CD14-positive monocyte (primary cell): Measurements from ENCODE around the gene FAM193A. TPM values are rescaled to one million over a fixed set of nuclear protein-coding genes. Genes with fewer than 3 reads are reported as not detected.

Source experiments
- DNase-seq, 3 donors: peaks; one replicate each; pipeline ENCODE4 v3.0.0-alpha.2; 2011 to 2022
- H2AFZ ChIP-seq: 2 replicates; pipeline ENCODE4 v1.6.0; 2012; ENCODE audit warnings: mild to moderate bottlenecking, low read depth, low read length, inconsistent platforms; ENCODE audit not compliant: insufficient read depth, poor library complexity, severe bottlenecking
- H3K27ac ChIP-seq, 2 donors: 1 replicate in 1 of 2; 2 replicates in 1 of 2; pipeline ENCODE4 v1.5.1; 2012 to 2013; ENCODE audit warnings: low read length in 2 of 2, control low read depth in 1 of 2, inconsistent platforms in 1 of 2, low read depth in 1 of 2, mild to moderate bottlenecking in 1 of 2
- H3K27me3 ChIP-seq, 2 donors: one replicate each; pipeline versions ENCODE4 v1.6.0 to v1.6.1; 2011 to 2013; ENCODE audit warnings: low read length in 2 of 2; ENCODE audit not compliant: control insufficient read depth in 2 of 2, insufficient read depth in 2 of 2
- H3K36me3 ChIP-seq, 2 donors: replicated peaks in 1 of 2; 1 replicate in 1 of 2; 2 replicates in 1 of 2; pipeline versions ENCODE4 v1.5.1 to v1.6.1; 2012 to 2013; ENCODE audit warnings: low read length in 2 of 2, control low read depth in 1 of 2, inconsistent platforms in 1 of 2, mild to moderate bottlenecking in 1 of 2; ENCODE audit not compliant: insufficient read depth in 2 of 2, control insufficient read depth in 1 of 2
- H3K4me1 ChIP-seq, 2 donors: 1 replicate in 1 of 2; 2 replicates in 1 of 2; pipeline versions ENCODE4 v1.5.1 to v1.6.1; 2012 to 2013; ENCODE audit warnings: low read length in 2 of 2, control low read depth in 1 of 2, inconsistent platforms in 1 of 2, mild to moderate bottlenecking in 1 of 2, moderate library complexity in 1 of 2; ENCODE audit not compliant: insufficient read depth in 2 of 2, control insufficient read depth in 1 of 2
- H3K4me2 ChIP-seq: replicated peaks from 2 replicates; pipeline ENCODE3; 2012; ENCODE audit warnings: low read length, moderate library complexity, mild to moderate bottlenecking; ENCODE audit not compliant: poor library complexity, severe bottlenecking; ENCODE audit errors: extremely low read depth
- H3K4me3 ChIP-seq, 3 experiments: fragments of 200-600 bp in 1 of 3; sonication (generic) in 1 of 3; replicated peaks in 1 of 3; 1 replicate in 2 of 3; 2 replicates in 1 of 3; pipeline ENCODE4 v1.5.1; 2011 to 2013; ENCODE audit warnings: low read length in 3 of 3, mild to moderate bottlenecking in 3 of 3, control low read depth in 2 of 3, low read depth in 2 of 3, inconsistent platforms in 1 of 3, moderate library complexity in 1 of 3
- H3K79me2 ChIP-seq: 2 replicates; pipeline ENCODE4 v1.6.0; 2012; ENCODE audit warnings: mild to moderate bottlenecking, control low read depth, inconsistent platforms, low read length, moderate library complexity; ENCODE audit not compliant: insufficient read depth
- H3K9ac ChIP-seq: 2 replicates; pipeline ENCODE4 v1.6.0; 2017; ENCODE audit warnings: low read length, mild to moderate bottlenecking; ENCODE audit not compliant: insufficient read depth, poor library complexity, severe bottlenecking
- H3K9me3 ChIP-seq, 2 donors: replicated peaks in 1 of 2; 1 replicate in 1 of 2; 2 replicates in 1 of 2; pipeline versions ENCODE4 v1.5.1 to v1.6.1; 2012 to 2013; ENCODE audit warnings: low read length in 2 of 2, control low read depth in 1 of 2; ENCODE audit not compliant: control insufficient read depth in 1 of 2, insufficient read depth in 1 of 2
- H4K20me1 ChIP-seq: 2 replicates; pipeline ENCODE4 v1.6.0; 2012; ENCODE audit warnings: mild to moderate bottlenecking, low read length, control low read depth, moderate library complexity; ENCODE audit not compliant: insufficient read depth
- H3K27ac Mint-ChIP-seq, 7 donors: one replicate each; pipeline ENCODE4 v1.8.0; 2020; ENCODE audit warnings: mild to moderate bottlenecking in 7 of 7, mixed read lengths in 7 of 7, moderate library complexity in 6 of 7, inconsistent platforms in 2 of 7
- H3K27me3 Mint-ChIP-seq, 3 donors: one replicate each; pipeline ENCODE4 v1.8.0; 2021 to 2022; ENCODE audit warnings: low read depth in 3 of 3, mild to moderate bottlenecking in 3 of 3, mixed read lengths in 3 of 3, moderate library complexity in 3 of 3, inconsistent platforms in 1 of 3
- H3K36me3 Mint-ChIP-seq, 2 donors: one replicate each; pipeline ENCODE4 v1.8.0; 2020; ENCODE audit warnings: mixed read lengths in 2 of 2, inconsistent platforms in 1 of 2, mild to moderate bottlenecking in 1 of 2
- H3K4me1 Mint-ChIP-seq: one replicate; pipeline ENCODE4 v1.8.0; 2020; ENCODE audit warnings: mild to moderate bottlenecking, mixed read lengths
- H3K4me3 Mint-ChIP-seq, 2 donors: one replicate each; pipeline ENCODE4 v1.8.0; 2020; ENCODE audit warnings: mild to moderate bottlenecking in 2 of 2, mixed read lengths in 2 of 2, moderate library complexity in 1 of 2
- H3K9me3 Mint-ChIP-seq, 7 donors: one replicate each; pipeline ENCODE4 v1.8.0; 2020 to 2022; ENCODE audit warnings: mixed read lengths in 7 of 7, mild to moderate bottlenecking in 6 of 7, moderate library complexity in 6 of 7, inconsistent platforms in 2 of 7
- CTCF ChIP-seq: fragments of 200-600 bp; IDR thresholded peaks from one replicate; pipeline ENCODE4 v1.8.0; 2022; ENCODE audit warnings: antibody characterized with exemption, mild to moderate bottlenecking
- WGBS: methylation state at CpG from one replicate; pipeline ENCODE4 v1.1.5; 2013; ENCODE audit warnings: missing lambda C conversion rate; ENCODE audit not compliant: insufficient coverage; 5-methylcytosine and 5-hydroxymethylcytosine counted together
- intact Hi-C, 2 donors: fragments of 100-400 bp; cut with micrococcal nuclease; formaldehyde crosslinking; loops; one replicate each; pipeline versions ENCODE4 v1.15.0 to v1.15.1; 2023
- polyA plus RNA-seq, 3 donors: library from polyadenylated mRNA; depleted of rRNA in 1 of 3; unstranded in 2 of 3; stranded (reverse) in 1 of 3; fragments of 300-500 nt in 2 of 3; fragments of >200 nt in 1 of 3; fragmentation: Illumina TruSeq in 2 of 3; gene quantifications; 1 replicate in 2 of 3; 2 replicates in 1 of 3; pipeline ENCODE4 v1.2.3, GENCODE V29; 2012 to 2021

The FAM193A gene
- polyA plus RNA-seq, 3 donors: 0.66 to 11.8 (median 0.82) TPM

GRCh38 chr4:2558301-2558700, 21.9 kb downstream of the FAM193A start:
- H3K4me1 ChIP-seq: no peaks in the 10 kb centered on the region

GRCh38 chr4:2560167-2560566, 23.7 kb downstream of the FAM193A start:
- peaks cover 100% of the 10 kb centered on the region for H4K20me1 ChIP-seq
- H3K9me3 ChIP-seq: no peaks in the 10 kb centered on the region
- Mint-ChIP-seq H3K4me1 (peaks cover 4% of the 10 kb centered on the region), H3K27me3 (no peaks in the 10 kb centered on the region), H3K9me3 (no peaks in the 10 kb centered on the region), H3K36me3 (peaks cover 11 to 55% of the 10 kb centered on the region in 2 donors), H3K4me3 (no peak overlapping the region), H3K27ac (no peak overlapping the region)
- H3K4me2 ChIP-seq: no peak overlapping the region
- H3K27ac ChIP-seq: no peak overlapping the region
- TF ChIP-seq CTCF: no peak
- H3K36me3 ChIP-seq: peaks cover 4 to 36% of the 10 kb centered on the region in 2 donors
- no peaks in the 10 kb centered on the region for H3K27me3 ChIP-seq
- peaks cover 100% of the 10 kb centered on the region for H3K79me2 ChIP-seq
- H2AFZ ChIP-seq: no peak overlapping the region
- no peaks in the 10 kb centered on the region for H3K4me1 ChIP-seq
- H3K4me3 ChIP-seq: no peak overlapping the region
- intact Hi-C loops: no loop called here
- 95% methylated on average over 11 of the region's 12 CpGs for WGBS
- H3K9ac ChIP-seq: no peak overlapping the region
- DNase-seq: no peak

More at GRCh38 chr4:2558301-2558700, 21.9 kb downstream of the FAM193A start:
- Mint-ChIP-seq H3K4me1 (peaks cover 12% of the 10 kb centered on the region), H3K36me3 (peaks cover 10 to 38% of the 10 kb centered on the region in 2 donors), H3K4me3 (no peak overlapping the region), H3K9me3 (no peaks in the 10 kb centered on the region), H3K27ac (peak overlapping the region in 1 of 7 donors; percentile 14), H3K27me3 (no peaks in the 10 kb centered on the region)
- no peak overlapping the region for H3K4me3 ChIP-seq
- H3K27me3 ChIP-seq: no peaks in the 10 kb centered on the region
- peaks cover 100% of the 10 kb centered on the region for H4K20me1 ChIP-seq
- H3K36me3 ChIP-seq: peaks cover 2 to 22% of the 10 kb centered on the region in 2 donors
- intact Hi-C loops: no loop called here
- no peak overlapping the region for H3K9ac ChIP-seq
- H3K4me2 ChIP-seq: no peak overlapping the region
- 90% methylated on average over 1 of the region's 6 CpGs for whole genome bisulfite sequencing
- no peak overlapping the region for H2AFZ ChIP-seq
- TF ChIP-seq CTCF: no peak
- H3K9me3 ChIP-seq: no peaks in the 10 kb centered on the region
- H3K27ac ChIP-seq: no peak overlapping the region
- H3K79me2 ChIP-seq: peaks cover 100% of the 10 kb centered on the region
- no peak for DNase-seq
